Measurements from ENCODE around the gene ARRDC5. TPM values are rescaled to one million over a fixed set of nuclear protein-coding genes. Genes with fewer than 3 reads are reported as not detected.

ARRDC5 gene
- total RNA-seq, 1 experiment from 2014 or later = not detected

- peaks cover 5% of the 10 kb centered on the region for H3K36me3 ChIP-seq (ENCODE audit: insufficient read depth, low read length, poor library complexity, severe bottlenecking)
These were observed 50.2 kb downstream of the ARRDC5 start for GRCh38 chr19:4852484-4852883.

GRCh38 chr19:4851551-4852290 lies 51.0 kb downstream of the ARRDC5 start:
- no peaks in the 10 kb centered on the region for H3K4me1 ChIP-seq (ENCODE audit: insufficient read depth, low read length, poor library complexity, severe bottlenecking)
- no peaks in the 10 kb centered on the region for H3K27me3 ChIP-seq (replicated peaks; ENCODE audit: insufficient read depth, low read depth, low read length, poor library complexity)
- TF ChIP-seq EZH2 (IDR thresholded peaks at IDR 0.05; ENCODE audit: borderline replicate concordance, low read depth, low read length, poor library complexity, severe bottlenecking) (no peak), CTCF (conservative IDR thresholded peaks at IDR 0.05; ENCODE audit: low read depth, low read length) (peak; percentile 95)
- no peak overlapping the region for H3K27ac ChIP-seq (ENCODE audit: low read depth, low read length, poor library complexity, severe bottlenecking)
- POLR2A ChIA-PET (ENCODE audit: low non-redundant PET) = no interaction called here
- intact Hi-C loops (cut with micrococcal nuclease; ENCODE audit: unreplicated experiment) = loop anchor here (1.0 kb wide), 1 partner anchor 42 kb away; no protein-coding TSS in a partner anchor
- peak; percentile 75 for DNase-seq (ENCODE audit: low spot score)
- H3K4me3 ChIP-seq (ENCODE audit: low read depth, low read length, poor library complexity, severe bottlenecking) = no peak overlapping the region
- BruUV-seq (replicated peaks) = no TSS peak
- CTCF ChIA-PET = interaction anchor here (0.5 to 2.8 kb wide), 13 partner anchors 8 to 62 kb away, joined by 3 to 43 read pairs (median 4); partner anchors contain the start of gene PLIN3
- H3K9me3 ChIP-seq (ENCODE audit: low read depth, low read length, poor library complexity, severe bottlenecking) = no peaks in the 10 kb centered on the region
- H3K36me3 ChIP-seq (ENCODE audit: insufficient read depth, low read length, poor library complexity, severe bottlenecking) = peaks cover 7% of the 10 kb centered on the region

More at GRCh38 chr19:4852484-4852883, 50.2 kb downstream of the ARRDC5 start:
- no TSS peak for BruUV-seq (replicated peaks)
- TF ChIP-seq CTCF (conservative IDR thresholded peaks at IDR 0.05; ENCODE audit: low read depth, low read length) (no peak), EZH2 (IDR thresholded peaks at IDR 0.05; ENCODE audit: borderline replicate concordance, low read depth, low read length, poor library complexity, severe bottlenecking) (no peak)
- ChIA-PET POLR2A (ENCODE audit: low non-redundant PET) (no interaction called here), CTCF (interaction anchor here (0.5 kb wide), 1 partner anchor 208 kb away, joined by 6 read pairs; no protein-coding TSS in a partner anchor)
- intact Hi-C loops (cut with micrococcal nuclease; ENCODE audit: unreplicated experiment) = no loop called here
- no peaks in the 10 kb centered on the region for H3K27me3 ChIP-seq (replicated peaks; ENCODE audit: insufficient read depth, low read depth, low read length, poor library complexity)
- H3K4me3 ChIP-seq (ENCODE audit: low read depth, low read length, poor library complexity, severe bottlenecking) = no peak overlapping the region
- H3K4me1 ChIP-seq (ENCODE audit: insufficient read depth, low read length, poor library complexity, severe bottlenecking) = no peaks in the 10 kb centered on the region
- no peak for DNase-seq (ENCODE audit: low spot score)
- H3K27ac ChIP-seq (ENCODE audit: low read depth, low read length, poor library complexity, severe bottlenecking) = no peak overlapping the region
- H3K9me3 ChIP-seq (ENCODE audit: low read depth, low read length, poor library complexity, severe bottlenecking) = no peaks in the 10 kb centered on the region

DNA sequence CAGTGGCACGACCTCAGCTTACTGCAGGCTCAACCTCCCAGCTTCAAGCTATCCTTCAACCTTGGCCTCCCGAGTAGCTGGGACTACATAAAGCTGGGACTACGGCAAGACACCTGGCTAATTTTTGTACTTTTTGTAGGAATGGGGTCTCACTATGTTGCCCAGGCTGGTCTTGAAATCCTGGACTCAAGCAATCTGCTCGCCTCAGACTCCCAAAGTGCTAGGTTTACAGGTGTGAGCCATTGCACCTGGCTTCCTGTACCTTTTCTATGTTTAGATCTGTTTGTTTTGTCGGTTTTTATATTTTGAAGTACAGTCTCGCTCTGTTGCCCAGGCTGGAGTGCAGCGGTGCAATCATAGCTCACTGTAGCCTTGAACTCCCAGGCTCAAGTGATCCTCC lies 53.7 kb downstream of the ARRDC5 start:
- Histone ChIP-seq H3K9me3 (ENCODE audit: low read depth, low read length, poor library complexity, severe bottlenecking) (no peaks in the 10 kb centered on the region), H3K27ac (ENCODE audit: low read depth, low read length, poor library complexity, severe bottlenecking) (no peak overlapping the region), H3K4me1 (ENCODE audit: insufficient read depth, low read length, poor library complexity, severe bottlenecking) (no peaks in the 10 kb centered on the region), H3K36me3 (ENCODE audit: insufficient read depth, low read length, poor library complexity, severe bottlenecking) (peaks cover 7% of the 10 kb centered on the region), H3K27me3 (replicated peaks; ENCODE audit: insufficient read depth, low read depth, low read length, poor library complexity) (no peaks in the 10 kb centered on the region), H3K4me3 (ENCODE audit: low read depth, low read length, poor library complexity, severe bottlenecking) (no peak overlapping the region)
- ChIA-PET POLR2A (ENCODE audit: low non-redundant PET) (no interaction called here), CTCF (no interaction called here)
- TF ChIP-seq EZH2 (IDR thresholded peaks at IDR 0.05; ENCODE audit: borderline replicate concordance, low read depth, low read length, poor library complexity, severe bottlenecking) = no peak
- TF ChIP-seq CTCF (conservative IDR thresholded peaks at IDR 0.05; ENCODE audit: low read depth, low read length) = no peak
- intact Hi-C loops (cut with micrococcal nuclease; ENCODE audit: unreplicated experiment) = no loop called here
- no peak for DNase-seq (ENCODE audit: low spot score)
- BruUV-seq (replicated peaks) = no TSS peak
